SK-N-SH treated with all-trans-retinoic acid at 6 μM for 48 hours (cell line): ENCODE results near the gene ZNF215.

Experiments
- CREB5 ChIP-seq: fragments of 250-450 bp; sonication (Bioruptor Pico); IDR thresholded peaks from 2 replicates; pipeline ENCODE4 v1.5.1; 2020; ENCODE audit warnings: low read depth, mild to moderate bottlenecking, moderate library complexity
- CSDC2 ChIP-seq: fragments of 250-450 bp; sonication (Bioruptor Pico); IDR thresholded peaks from 2 replicates; pipeline ENCODE4 v1.5.0; 2020; ENCODE audit warnings: mild to moderate bottlenecking, moderate library complexity
- ZNF565 ChIP-seq: fragments of 450-650 bp; formaldehyde crosslinking; conservative IDR thresholded peaks from 2 replicates; pipeline ENCODE4 v1.5.0; 2020; ENCODE audit warnings: low read depth, mild to moderate bottlenecking, moderate library complexity
- ZNF8 ChIP-seq: fragments of 450-650 bp; formaldehyde crosslinking; IDR thresholded peaks from 2 replicates; pipeline ENCODE4 v1.5.0; 2020; ENCODE audit warnings: mild to moderate bottlenecking, moderate library complexity

DNA sequence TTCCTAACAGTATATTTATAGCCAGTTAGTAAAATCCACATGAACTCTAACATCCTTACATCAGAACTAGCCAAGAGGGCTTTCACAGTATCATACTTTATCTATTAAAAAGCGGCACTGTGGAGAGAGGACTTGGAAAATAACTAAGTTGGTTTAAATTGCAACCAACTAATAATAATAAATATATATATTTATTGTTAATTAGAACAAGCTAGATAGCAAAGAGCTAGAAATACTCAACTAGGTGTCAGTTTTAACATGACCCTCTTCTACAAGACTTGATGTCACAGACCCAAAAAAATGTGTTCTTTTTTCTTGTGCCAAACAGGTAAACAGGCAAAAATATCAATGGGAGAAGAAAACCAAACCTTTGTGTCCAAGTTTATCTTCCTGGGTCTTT, 5.5 kb upstream of the ZNF215 start, which contains the start of gene OR2D3:
- no peak for TF ChIP-seq CREB5 (CRISPR knock-in tag)
- TF ChIP-seq ZNF565: no peak
- TF ChIP-seq ZNF8: no peak
- TF ChIP-seq CSDC2 (CRISPR knock-in tag): no peak
